DMS114 treated with DMSO at 0.1 percent for 48 hours (cell line): ENCODE measurements around the gene SLC22A23.
A peak's percentile ranks its signal among the peaks of the same experiment; 100 is the strongest.

Experiments
- DNase-seq: peaks from one replicate; lab custom pipeline; 2025; ENCODE audit not compliant: unreplicated experiment; lab: John Stamatoyannopoulos, UW

SLC22A23 gene

DNA sequence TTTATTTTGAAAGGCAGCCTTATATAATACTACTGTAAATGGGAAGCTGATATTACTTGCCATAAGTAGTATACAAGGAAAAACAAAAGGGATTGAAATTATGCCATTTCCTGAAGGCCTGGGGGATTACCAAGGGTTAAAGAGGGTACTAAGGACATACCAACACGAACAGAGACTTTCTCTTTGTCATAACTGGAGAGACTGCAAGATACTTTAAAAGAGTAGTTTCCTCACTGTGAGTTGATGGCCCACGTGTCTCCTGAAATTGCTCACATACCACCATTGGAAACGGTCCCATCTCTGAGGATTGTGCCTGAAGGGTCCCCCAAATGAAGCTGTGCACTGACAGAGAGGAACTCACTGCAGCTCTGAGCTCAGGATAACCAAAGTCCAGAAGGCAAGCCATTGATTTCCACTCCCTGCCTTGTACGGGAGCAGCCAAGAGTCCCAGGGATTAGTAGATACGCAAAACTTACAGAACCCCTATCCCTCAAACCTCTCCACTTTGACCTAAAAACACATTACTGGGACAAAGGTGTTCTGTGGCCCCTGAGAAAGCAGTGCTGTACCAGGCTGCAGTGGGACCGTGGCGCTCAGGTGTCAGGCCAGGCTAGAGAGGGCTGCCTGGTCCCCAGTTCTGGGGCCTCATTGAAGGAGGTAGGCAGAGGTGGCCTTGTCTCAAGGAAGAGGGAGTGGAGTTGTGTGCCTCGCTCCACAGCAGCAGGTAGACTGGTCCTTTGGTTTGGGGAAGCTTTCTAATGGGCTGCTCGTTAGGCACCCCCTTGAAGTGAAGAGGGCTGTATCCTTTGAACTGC lies 182.9 kb downstream of the SLC22A23 start:
- no peak for DNase-seq

DNA sequence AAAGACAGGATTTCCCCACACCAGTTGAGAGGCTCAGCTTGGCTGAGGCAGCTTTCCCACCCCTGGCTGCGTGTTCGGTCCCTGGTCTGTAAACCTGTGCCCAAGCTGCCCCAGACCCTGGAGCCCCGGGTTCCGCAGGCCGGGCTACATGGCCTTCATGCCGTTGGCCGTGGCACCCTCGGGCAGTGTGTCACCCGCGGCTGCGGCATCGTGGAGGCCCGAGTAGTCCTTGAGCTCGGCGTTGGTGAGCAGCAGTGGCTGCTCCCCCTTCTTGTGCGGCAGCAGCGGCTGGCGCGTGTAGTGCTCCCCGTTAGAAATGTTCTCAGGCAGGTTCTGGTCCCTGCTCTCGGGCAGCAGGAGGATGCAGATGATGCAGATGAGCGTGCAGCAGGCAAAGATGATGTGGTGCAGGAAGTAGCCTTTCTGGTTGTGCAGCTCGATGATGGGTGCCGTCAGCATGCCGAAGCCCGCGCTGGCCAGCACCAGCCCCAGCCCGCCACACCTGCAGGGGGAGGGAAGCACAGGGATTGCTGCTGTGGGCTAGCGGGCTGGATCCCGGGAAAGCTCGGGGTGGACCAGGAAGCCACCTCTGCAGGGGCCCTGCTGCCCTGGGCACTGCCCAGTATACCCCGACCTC lies 183.8 kb downstream of the SLC22A23 start:
- DNase-seq, result no peak

DNA sequence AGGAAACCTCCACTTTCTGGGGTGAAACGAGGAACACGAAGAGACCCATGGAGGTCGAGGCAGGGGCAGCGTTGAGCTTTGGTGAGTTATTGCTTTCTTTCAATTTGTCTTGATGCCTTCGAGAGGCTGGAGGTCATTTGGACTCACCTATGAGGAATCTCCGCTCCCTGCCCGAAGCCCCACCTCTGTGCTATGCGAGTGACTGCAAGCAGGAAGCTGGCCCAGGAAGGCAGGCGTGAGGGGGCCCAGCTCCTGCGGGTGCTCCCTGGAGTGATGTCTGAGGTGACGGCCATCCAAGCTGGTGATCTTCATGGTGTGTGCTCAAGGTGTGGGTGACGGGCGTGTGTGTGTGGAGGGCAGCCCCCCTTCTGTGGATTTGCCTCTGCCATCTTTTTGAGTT lies 185.1 kb downstream of the SLC22A23 start:
- DNase-seq, result no peak

DNA sequence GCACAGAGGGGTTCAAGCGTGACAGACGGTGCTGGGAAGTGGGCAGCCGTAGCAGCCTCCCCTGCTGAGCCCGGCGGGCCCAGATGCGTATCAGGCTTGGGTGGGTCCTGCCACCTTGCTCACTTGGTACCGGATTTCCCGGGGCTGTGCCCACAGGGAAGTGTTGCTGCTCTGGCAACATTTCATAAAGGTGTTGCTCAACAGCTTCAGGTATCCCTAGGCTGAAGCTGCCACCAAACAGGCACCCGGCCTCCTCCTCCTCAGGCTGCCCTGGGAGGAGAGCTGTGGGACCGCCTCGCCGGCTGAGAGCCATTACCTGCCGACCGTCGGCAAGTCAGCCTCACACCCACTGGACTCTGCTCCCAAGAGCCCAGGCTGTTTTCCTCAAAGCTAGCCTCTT lies 186.6 kb downstream of the SLC22A23 start:
- no peak for DNase-seq

DNA sequence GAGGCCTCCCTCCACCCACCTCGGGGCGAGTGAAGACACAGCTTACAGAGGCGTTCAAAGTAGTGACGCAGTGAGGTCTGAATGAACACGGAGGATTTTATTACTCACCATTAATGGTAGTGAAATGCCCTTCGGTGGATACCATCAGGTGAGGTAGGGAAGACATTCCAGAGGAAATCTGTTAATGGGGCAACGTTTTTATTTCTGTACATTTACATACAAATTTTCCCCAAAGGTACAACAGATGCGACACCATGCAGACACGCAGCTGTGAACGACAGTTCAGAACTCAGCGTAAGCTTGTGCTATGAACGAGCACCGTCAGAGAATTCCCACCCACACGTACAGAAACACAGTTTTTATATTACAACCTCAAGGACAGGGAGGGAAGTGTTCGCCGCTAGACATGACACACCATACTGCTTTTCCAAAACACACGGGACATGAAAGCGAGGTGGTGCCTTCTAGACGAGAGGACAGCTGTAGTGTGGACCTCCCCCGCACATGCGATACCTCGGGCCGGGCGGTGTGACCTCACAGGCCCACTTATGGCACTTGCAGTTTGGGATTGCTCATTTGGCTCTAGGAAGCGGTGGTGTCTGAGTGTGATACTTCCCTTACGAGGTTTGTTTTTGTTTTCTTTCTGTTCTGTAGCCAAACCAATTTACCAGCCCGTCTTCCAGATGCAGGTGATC lies 187.4 kb downstream of the SLC22A23 start:
- DNase-seq, result no peak

DNA sequence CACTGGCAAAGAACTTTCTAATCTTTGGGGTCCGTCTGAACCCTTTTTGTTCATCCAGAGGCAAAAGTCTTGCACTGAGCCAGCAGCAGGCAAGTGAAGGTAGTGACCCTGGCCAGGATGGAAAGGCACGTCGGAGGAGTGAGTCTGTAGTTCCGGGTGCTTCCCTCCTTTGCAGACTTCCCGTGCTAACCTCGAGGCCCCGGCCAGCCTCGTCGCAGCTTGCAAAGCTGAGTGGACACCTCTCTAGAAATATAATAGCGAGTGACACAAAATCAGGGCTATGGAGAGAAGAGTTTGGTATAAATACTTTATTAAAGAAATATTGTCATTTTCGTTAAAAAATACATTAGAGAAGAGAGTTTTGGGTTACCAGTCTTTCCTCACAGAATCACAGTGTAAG lies 188.2 kb downstream of the SLC22A23 start:
- no peak for DNase-seq

DNA sequence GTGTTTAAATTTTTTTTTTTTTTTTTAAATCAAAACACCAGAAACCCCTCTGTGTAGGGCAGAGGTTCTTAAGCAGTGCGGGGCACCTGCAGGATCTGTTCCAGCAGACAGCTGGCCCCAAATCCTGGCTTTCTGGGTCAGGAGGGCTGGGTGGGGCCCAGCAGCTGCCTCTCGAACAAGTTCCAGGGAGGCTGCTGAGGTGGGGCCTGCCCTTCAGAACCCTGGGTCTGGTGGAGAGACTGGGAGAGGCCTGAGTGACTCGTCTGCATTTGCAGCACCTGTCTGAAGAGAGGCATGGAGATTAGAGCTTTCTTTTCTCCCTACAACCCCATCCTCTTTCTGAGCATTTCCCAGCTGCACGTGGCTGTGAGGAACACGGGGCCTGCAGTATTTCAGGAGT lies 189.7 kb downstream of the SLC22A23 start:
- no peak for DNase-seq

DNA sequence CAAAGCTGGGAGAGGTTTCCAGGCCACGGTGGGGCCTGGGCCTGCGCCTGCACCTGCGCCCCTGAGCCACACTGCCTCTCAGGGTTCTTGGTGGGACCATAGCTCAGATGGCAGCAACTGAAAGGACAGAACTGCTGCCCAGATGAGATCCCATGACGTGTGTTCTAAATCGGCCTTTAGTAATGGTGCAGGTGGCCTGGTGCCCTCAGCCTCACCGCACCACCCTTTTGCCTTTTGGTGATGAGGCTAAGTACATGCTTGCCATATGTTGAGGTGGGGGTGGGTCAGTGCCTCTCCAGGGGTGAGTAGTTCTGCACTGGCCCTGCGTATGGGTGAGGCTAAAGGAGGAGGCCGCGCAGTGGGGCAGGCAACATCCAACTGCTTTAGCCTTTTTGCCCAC lies 190.7 kb downstream of the SLC22A23 start:
- DNase-seq, result no peak

DNA sequence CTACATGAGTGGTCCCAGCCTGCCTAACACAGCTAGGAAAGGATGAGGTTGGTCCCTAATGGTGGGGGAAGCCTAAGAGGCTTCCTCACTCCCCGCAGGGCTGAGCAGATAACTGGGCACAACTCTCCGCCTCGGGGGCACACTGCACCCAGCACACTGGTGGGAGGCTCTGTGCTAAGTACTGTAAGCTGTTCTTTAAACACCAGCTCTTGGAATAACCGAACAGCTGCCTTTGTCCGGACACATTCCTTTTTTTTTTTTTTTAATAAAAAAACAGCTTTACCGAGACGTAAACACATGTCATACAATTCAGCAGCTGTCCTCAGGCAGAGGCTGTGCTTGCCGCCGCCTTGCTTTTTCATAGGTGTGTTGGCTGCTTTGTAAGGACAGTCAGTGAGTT lies 191.2 kb downstream of the SLC22A23 start:
- DNase-seq, result no peak

DNA sequence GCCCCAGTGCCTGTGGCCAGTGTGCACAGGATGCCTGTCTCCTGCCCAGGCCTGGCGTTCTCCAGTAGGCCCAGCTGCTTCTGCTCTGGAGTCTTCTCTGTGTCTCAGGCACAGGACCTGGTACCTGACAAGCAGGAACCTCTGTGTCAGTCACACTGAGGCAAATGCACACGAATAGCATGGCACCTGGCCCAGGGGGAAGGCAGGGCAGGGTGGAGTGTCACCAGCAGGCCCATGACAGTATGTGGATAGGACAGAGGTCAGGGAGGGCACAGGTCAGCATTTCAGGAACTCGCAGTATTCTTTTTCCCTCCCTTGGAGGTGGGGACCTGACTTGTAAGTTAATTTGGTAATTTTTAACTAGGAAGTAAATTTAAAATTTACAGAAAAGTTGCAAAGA lies 192.5 kb downstream of the SLC22A23 start:
- no peak for DNase-seq

DNA sequence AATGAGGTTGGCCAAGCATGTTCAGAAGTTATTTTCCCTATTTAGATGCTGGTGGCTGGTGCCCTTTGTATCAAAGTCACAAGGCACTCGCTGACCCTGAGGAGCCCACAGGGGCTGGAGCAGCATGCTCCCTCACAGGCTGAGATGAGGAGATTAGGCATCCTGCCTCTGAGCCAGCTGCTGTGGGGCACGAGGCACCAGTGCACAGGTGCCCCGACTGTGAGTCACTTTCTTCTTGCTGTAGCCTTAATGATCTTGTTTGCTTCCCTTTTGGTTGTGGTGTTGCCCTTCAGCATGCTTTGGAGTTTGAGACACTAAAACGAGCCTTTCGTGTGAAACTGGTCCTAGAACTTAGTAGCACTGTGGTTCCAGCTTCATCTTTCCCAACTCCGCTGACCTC lies 193.8 kb downstream of the SLC22A23 start:
- no peak for DNase-seq

DNA sequence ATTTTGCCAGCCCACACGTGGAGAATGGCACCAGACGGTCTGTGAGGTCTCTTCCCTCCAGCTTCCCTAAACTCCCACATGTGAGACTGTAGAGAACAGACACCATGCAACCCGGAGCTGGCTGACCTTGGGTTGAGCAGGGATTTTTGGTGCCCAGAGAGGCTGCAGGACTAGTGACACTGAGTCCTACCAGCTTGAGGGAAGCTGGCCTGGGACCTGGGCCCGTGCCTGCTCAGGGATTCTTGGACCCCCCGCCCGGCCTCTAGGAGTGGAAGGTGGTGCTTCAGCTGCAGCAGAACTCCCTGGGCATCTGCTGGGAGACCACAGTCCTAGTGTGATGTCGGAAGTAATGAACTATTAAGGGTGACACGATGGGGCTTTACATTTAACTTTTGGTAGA lies 194.9 kb downstream of the SLC22A23 start:
- DNase-seq, result no peak

DNA sequence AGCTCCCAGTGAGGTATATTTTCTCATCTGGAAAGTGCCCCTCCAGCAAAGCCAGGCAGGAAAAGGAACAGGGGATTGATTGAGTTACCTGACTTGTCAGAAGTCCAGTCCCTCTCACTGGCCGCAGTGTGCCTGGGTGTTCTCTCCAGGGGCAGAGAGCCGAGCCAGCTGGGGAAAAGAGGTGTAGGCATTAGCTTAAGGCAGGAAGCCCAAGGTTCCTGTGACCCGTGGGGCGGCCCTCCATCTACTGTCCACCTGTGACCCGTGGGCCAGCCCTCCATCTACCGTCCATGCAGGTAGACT lies 195.4 kb downstream of the SLC22A23 start:
- no peak for DNase-seq

DNA sequence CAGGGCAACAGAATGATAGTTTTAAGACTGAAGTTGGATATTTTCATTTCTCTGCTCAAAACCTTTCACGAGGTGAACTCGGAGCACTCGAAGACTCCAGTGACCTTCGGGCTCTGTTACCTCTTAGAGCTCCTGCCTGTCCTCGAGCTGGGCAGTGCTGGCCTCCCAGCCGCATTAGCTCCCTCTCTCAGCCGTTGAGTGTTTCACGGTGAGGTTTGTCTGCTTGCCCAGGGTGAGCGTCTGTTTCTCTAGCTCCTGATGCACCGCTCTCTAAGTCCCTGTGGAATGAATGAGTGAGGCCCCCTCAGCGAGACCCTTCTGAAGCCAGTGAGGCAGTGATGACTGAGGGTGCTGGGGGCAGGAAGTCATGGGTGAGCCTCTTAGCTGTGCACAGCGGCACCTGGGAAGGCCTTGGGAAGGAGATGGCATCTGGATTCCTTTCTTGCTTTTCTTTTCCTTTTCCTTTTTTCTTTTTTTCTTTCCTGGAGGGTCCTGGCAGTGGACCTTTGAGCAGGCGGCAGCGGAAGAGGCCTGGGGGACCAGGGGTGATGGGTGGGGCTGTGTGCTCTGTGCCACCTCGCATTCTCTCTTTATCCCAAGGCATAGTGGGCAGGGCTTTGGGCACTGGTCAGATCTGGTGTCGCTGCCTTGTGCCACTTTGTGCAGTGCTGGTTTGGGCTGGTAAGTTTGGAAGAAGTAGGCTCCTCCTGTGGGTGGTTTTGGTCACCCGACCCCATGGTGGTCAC lies 195.9 kb downstream of the SLC22A23 start:
- DNase-seq, result no peak

DNA sequence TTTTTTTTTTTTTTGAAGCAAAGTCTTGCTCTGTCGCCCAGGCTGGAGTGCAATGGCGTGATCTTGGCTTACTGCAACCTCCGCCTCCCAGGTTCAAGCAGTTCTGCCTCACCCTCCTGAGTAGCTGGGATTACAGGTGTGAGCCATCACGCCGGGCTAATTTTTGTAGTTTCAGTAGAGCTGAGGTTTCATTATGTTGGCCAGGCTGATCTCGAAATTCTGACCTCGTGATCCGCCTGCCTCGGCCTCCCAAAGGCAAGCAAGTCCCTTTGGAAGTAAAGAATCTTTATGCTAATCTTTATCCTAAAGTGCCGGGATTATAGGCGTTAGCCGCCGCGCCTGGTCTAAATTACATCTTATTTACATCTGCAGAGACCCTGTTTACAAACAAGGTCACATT lies 196.6 kb downstream of the SLC22A23 start:
- DNase-seq, result no peak

DNA sequence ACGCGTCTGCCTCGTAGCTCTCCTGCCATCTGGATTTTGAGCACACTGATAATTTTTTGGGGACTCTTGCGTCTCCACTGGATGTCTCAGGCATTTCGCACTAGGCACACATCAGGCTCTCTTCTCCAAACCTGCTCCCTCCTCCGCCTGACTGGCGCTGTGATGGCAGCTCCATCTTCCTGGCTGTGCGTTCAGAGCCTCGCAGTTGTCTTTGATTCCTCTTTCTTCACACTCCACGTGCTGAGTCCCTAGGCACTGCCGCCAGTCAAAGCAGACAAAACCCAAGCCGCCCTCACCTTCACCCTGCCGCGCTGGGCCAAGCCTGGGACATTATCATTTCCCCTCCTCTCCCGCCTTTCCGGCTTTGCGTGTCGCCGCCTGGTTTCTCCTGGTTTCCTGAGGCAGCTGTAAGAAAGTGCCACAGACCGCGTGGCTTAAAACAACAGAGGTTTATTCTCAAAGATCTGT lies 197.3 kb downstream of the SLC22A23 start:
- DNase-seq, result peak; percentile 54

DNA sequence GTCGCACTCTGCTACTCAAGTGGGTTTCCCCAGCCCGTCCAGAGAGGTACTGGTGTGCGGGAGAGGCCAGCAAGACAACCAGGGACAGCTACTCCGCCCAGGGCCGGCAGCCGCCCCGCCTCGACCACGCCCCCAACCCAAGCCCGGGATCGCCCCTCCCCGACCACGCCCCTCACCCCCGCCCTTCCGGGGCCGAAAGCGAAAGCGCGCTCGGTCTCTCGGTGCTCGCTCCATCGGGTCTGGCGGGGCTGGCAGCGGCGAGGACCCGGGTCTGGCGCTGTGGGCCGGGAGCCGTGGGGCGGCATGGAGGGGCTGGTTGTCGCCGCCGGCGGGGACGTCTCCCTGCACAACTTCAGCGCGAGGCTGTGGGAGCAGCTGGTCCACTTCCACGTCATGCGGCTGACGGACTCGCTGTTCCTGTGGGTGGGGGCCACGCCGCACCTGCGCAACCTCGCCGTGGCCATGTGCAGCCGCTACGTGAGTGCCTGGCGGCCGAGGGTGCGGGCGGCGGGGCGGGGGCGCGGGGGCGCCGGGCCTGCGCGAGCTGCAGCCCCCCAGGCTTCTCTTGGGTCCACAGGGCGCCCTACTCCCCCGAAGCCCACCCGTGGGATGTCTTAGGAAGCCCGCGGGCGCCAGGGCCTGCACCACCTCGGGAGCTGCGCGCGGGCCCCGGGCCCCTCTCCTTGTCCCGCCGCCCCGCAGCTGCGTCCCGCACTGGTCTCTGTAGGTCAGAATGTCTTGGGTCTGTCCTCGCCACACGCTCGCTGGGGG lies 197.9 kb downstream of the SLC22A23 start, which contains the start of gene PSMG4:
TSS of gene PSMG4 (plus strand) at position 228 of the 771 bp plus-strand sequence. CDS start at position 304, 76 bp downstream.
- peak; percentile 90 for DNase-seq

DNA sequence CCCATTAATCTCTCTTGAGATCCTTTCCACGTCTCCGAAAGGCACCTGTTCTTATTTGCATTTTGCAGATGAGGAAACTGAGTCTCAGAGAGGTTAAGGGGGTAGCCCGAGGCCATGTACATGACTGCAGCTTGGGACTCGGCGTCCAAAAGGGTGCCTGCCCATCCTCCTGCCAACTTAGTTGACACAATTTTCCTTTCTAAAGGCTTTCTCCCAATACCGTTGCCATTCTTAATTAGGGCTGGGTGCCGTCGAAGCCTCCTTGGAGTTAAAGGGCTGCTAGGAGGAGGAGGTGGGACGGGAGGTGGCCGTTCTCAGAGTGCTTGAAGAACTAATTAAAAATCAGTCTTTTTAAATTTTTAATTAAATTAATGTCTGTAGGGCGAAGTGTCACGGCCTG lies 198.6 kb downstream of the SLC22A23 start:
- DNase-seq, result no peak

DNA sequence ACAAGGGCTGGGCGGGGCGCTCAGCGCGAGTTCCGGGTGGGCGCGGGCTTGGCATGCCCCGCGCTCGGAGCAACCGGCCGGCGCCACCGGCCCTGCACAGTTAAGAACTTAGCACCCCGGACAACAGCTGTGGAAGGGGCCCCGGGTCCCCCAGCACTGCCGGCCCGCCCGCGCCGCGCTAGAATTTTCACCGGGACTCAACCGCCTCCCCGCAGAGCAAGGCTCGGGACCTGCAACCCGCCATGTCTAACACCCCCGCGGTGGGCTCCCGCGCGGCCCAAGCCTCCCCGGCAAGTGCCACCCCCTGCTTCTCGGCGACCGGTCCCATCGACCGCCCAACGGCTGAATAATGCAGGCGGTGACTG lies 203.3 kb downstream of the SLC22A23 start:
- no peak for DNase-seq

DNA sequence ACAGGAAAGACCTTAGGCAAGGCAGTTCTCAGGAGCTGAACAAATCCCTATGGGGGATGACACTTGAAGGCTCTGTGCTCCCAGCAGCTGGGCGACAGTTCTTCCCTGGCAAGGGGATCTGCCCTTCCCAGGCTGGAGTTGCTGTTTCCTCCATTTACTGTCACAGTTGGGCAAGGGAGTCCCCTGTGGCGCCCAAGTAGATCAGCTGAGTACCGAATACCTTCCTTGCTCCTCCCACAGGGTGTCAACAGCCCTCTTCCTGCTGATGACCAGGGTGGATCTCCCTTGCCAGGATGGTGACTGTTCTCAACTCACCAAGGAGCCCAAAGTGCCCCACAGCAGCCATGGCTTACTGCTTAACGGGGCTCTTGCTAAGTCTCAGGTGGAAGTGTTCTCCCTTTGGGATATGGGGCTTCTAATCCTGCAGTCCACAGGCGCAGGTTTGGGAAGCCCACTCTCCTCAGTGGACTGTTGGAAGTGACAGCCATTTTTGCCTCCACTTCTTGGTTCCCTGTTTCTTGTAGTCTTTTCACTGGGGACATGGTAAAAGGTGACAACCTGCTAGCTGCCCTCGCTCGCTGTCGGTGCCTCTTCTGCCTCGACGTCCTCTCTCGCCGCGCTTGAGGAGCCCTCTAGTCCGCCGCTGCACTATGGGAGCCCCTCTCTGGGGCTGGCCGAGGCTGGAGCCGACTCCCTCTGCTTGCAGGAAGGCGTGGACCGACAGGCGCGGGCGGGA lies 203.8 kb downstream of the SLC22A23 start:
- no peak for DNase-seq
